ENCODE results near the gene TRPV4.

The TRPV4 gene

DNA sequence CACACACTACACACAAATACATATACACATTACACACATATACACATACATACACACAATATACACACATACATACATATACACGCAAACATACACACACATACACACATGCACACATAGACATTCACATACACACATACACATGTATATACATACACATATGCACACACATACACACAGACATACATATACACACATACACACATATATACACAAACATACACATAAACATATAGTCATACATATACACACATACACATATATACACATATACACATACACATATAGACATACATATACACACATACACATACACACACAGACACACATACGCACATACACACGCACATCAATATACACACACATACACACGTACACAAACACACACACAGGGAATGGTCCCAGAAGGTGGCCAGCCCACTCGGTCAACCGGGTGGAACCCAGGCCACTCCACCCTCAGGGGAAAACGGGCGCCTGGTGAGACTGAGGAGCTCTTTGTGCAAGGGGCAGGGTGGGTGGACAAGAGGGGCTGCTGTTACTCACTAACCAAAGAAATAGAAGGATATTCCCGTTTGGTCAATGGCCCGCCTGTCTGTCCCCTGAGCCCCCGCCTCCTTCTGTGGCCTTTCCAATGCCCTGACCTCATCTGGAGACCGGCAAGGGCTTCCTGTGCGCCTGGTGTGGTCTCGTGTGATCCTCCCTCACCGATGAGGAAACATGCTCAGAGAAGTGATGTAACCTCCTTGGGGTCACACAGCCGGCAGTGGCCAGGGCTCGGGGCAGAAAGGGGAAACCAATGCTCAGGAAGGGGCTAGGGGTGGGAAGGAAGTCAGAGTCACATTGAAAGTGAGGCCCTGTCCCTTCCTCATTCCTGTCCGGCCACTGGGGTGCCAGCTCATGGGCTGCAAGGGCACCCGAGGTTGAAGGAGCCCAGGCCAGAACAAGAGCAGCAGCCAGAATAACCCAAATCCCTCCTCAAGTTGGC is 5.3 kb downstream of the TRPV4 start:
- Mint-ChIP-seq H3K27me3 (ENCODE audit: low read depth) (peaks cover 5% of the 10 kb centered on the region), H3K36me3 (ENCODE audit: low read depth) (no peaks in the 10 kb centered on the region), H3K4me3 (no peak overlapping the region), H3K27ac (no peak overlapping the region), H3K4me1 (peaks cover 7% of the 10 kb centered on the region), H3K9me3 (no peaks in the 10 kb centered on the region)
- TF ChIP-seq, protein P1, sequence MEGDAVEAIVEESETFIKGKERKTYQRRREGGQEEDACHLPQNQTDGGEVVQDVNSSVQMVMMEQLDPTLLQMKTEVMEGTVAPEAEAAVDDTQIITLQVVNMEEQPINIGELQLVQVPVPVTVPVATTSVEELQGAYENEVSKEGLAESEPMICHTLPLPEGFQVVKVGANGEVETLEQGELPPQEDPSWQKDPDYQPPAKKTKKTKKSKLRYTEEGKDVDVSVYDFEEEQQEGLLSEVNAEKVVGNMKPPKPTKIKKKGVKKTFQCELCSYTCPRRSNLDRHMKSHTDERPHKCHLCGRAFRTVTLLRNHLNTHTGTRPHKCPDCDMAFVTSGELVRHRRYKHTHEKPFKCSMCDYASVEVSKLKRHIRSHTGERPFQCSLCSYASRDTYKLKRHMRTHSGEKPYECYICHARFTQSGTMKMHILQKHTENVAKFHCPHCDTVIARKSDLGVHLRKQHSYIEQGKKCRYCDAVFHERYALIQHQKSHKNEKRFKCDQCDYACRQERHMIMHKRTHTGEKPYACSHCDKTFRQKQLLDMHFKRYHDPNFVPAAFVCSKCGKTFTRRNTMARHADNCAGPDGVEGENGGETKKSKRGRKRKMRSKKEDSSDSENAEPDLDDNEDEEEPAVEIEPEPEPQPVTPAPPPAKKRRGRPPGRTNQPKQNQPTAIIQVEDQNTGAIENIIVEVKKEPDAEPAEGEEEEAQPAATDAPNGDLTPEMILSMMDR (IDR thresholded peaks at IDR 0.05; ENCODE audit: unreplicated experiment in 3 of 3) = no peak

GRCh38 chr12:109827080-109827479 is 6.1 kb downstream of the TRPV4 start:
- Mint-ChIP-seq H3K4me1 (peaks cover 7% of the 10 kb centered on the region), H3K27ac (no peak overlapping the region), H3K36me3 (ENCODE audit: low read depth) (no peaks in the 10 kb centered on the region), H3K27me3 (ENCODE audit: low read depth) (peaks cover 5% of the 10 kb centered on the region), H3K9me3 (no peaks in the 10 kb centered on the region), H3K4me3 (no peak overlapping the region)
- TF ChIP-seq, protein P1 (IDR thresholded peaks at IDR 0.05; ENCODE audit: unreplicated experiment in 3 of 3) = no peak

DNA sequence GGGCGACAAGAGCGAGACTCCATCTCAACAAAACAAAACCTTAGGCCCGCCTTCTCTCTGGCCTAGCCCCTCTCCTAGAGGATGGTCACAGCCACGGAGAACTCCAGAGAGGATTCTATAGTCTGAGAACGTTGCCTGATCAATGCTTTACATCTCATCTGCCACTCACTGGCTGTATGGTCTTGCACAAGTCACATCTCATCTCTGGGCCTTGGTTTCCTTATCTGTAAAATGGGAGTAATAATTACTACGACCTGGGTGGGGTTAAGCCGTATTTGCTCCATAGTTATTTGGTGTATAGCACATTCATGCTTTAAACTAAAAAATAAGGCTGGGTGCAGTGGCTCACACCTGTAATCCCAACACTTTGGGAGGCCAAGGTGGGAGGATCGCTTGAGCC is 8.5 kb downstream of the TRPV4 start:
- Mint-ChIP-seq H3K4me3 (no peak overlapping the region), H3K4me1 (no peaks in the 10 kb centered on the region), H3K9me3 (no peaks in the 10 kb centered on the region), H3K27ac (no peak overlapping the region), H3K36me3 (ENCODE audit: low read depth) (no peaks in the 10 kb centered on the region), H3K27me3 (ENCODE audit: low read depth) (peaks cover 5% of the 10 kb centered on the region)
- TF ChIP-seq, protein P1 (IDR thresholded peaks at IDR 0.05; ENCODE audit: unreplicated experiment in 3 of 3) = no peak

DNA sequence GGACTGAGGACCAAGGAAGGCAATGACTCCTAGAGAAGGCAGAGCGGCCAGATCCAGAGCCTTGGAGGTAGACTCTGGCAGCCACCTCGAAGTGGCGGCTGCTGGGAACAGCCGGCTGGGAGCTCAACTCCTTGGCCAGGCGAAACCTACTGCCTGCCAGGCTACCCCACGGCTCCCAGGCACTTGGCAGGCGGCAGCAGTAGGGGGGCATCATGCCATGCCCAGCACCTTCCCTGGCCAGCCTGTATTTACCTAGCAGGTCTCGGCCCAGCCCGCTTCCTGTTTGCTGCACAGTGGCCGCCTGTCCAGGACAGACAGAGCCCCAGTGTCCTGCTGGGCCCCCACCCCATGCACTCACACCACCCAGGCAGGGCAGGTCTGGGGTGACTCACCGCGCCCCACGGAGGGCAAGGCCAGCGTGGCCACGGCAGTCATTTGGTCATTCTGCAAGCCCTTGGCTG is 10.2 kb downstream of the TRPV4 start:
- Mint-ChIP-seq H3K27ac (no peak overlapping the region), H3K4me1 (no peaks in the 10 kb centered on the region), H3K4me3 (no peak overlapping the region), H3K9me3 (no peaks in the 10 kb centered on the region), H3K36me3 (ENCODE audit: low read depth) (no peaks in the 10 kb centered on the region), H3K27me3 (ENCODE audit: low read depth) (peaks cover 11% of the 10 kb centered on the region)
- TF ChIP-seq, protein P1 (IDR thresholded peaks at IDR 0.05; ENCODE audit: unreplicated experiment in 3 of 3) = no peak

GRCh38 chr12:109822416-109822815 is 10.8 kb downstream of the TRPV4 start:
- H3K4me3 Mint-ChIP-seq = no peak overlapping the region
- H3K27me3 Mint-ChIP-seq (ENCODE audit: low read depth) = peaks cover 11% of the 10 kb centered on the region
- no peaks in the 10 kb centered on the region for H3K36me3 Mint-ChIP-seq (ENCODE audit: low read depth)
- no peaks in the 10 kb centered on the region for H3K4me1 Mint-ChIP-seq
- TF ChIP-seq, protein P1 (IDR thresholded peaks at IDR 0.05; ENCODE audit: unreplicated experiment in 3 of 3) = no peak
- no peak overlapping the region for H3K27ac Mint-ChIP-seq
- H3K9me3 Mint-ChIP-seq = no peaks in the 10 kb centered on the region
